Mesothelial cell of epicardium (in vitro differentiated cells): ENCODE data around the gene PRORP. TPM values are rescaled to one million over a fixed set of nuclear protein-coding genes. Genes with fewer than 3 reads are reported as not detected.
"Not testable (repeated sequence)": the region's sequence is repeated elsewhere in the genome, so short reads cannot be mapped to it uniquely, and the experiment has no call there.

Source experiments
- DNase-seq, 2 experiments: peaks; one replicate each; pipeline ENCODE4 v3.0.0; 2021; ENCODE audit warnings: low spot score in 2 of 2; ENCODE audit not compliant: unreplicated experiment in 2 of 2
- H3K27ac Mint-ChIP-seq: 2 replicates; pipeline ENCODE4 v1.8.0; 2021; ENCODE audit warnings: mixed read lengths
- H3K27me3 Mint-ChIP-seq: 2 replicates; pipeline ENCODE4 v1.8.0; 2021; ENCODE audit warnings: low read depth, mixed read lengths
- H3K36me3 Mint-ChIP-seq: 2 replicates; pipeline ENCODE4 v1.8.0; 2021; ENCODE audit warnings: mixed read lengths
- H3K4me1 Mint-ChIP-seq: 2 replicates; pipeline ENCODE4 v1.8.0; 2021; ENCODE audit warnings: mixed read lengths
- H3K4me3 Mint-ChIP-seq: 2 replicates; pipeline ENCODE4 v1.8.0; 2021; ENCODE audit warnings: mild to moderate bottlenecking, moderate library complexity, mixed read lengths
- H3K9me3 Mint-ChIP-seq: 2 replicates; pipeline ENCODE4 v1.8.0; 2021; ENCODE audit warnings: mixed read lengths
- total RNA-seq: library from RNA; stranded (reverse); gene quantifications from 3 replicates; pipeline ENCODE4 v1.2.1, GENCODE V29; 2021
- TF ChIP-seq, protein P1 (sequence below): fragments of 200-600 bp; sonication (generic); IDR thresholded peaks from one replicate; pipeline ENCODE4 v1.5.0; 2021; ENCODE audit warnings: antibody characterized with exemption; ENCODE audit not compliant: unreplicated experiment

Gene PRORP
- total RNA-seq, 1 donor from 2014 or later = 31.4 TPM

DNA sequence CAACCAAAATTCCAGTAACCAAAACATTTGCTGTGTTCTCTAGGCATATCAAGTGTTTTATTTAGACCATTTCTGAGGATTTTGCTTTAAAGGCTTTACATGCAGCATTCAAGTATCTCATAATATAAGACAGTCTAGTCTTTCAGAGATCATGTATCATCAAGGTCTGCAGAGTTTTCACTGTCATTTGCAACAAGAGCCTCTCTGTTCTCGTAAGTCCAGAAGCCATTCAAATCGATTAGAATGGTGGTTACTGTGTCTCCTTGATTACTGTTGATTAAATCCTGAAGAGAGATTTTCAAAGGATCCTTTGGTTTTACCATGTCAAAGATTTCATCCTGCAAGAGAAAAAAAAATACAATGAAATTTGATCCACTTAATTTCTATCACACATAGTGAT is 36.9 kb upstream of the PRORP start:
- TF ChIP-seq, protein P1, sequence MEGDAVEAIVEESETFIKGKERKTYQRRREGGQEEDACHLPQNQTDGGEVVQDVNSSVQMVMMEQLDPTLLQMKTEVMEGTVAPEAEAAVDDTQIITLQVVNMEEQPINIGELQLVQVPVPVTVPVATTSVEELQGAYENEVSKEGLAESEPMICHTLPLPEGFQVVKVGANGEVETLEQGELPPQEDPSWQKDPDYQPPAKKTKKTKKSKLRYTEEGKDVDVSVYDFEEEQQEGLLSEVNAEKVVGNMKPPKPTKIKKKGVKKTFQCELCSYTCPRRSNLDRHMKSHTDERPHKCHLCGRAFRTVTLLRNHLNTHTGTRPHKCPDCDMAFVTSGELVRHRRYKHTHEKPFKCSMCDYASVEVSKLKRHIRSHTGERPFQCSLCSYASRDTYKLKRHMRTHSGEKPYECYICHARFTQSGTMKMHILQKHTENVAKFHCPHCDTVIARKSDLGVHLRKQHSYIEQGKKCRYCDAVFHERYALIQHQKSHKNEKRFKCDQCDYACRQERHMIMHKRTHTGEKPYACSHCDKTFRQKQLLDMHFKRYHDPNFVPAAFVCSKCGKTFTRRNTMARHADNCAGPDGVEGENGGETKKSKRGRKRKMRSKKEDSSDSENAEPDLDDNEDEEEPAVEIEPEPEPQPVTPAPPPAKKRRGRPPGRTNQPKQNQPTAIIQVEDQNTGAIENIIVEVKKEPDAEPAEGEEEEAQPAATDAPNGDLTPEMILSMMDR = no peak
- no peaks in the 10 kb centered on the region for H3K27me3 Mint-ChIP-seq
- H3K27ac Mint-ChIP-seq = no peak overlapping the region
- H3K36me3 Mint-ChIP-seq = peaks cover 34% of the 10 kb centered on the region
- DNase-seq = no peak
- peaks cover 7% of the 10 kb centered on the region for H3K4me1 Mint-ChIP-seq
- no peaks in the 10 kb centered on the region for H3K9me3 Mint-ChIP-seq
- H3K4me3 Mint-ChIP-seq = no peak overlapping the region

DNA sequence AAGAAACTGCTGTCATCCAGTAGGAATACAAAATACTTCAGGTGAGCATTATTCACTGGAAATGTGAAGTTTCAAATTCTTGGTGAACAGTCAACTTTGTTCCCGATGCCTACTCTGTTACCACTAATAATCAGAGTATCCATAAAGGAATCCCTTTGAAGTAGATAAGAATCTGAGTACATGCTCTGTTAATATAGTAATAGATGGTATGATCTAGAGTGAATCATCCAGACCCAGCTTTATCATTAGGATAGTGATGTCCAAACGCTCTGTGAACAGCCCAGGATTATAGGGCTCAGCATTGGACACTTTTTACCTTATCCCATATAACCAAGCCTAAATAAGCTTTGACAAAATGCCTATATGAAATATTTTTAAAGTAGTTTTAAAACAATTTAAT is 33.8 kb upstream of the PRORP start:
- TF ChIP-seq, protein P1 = no peak
- peaks cover 41% of the 10 kb centered on the region for H3K36me3 Mint-ChIP-seq
- peaks cover 7% of the 10 kb centered on the region for H3K4me1 Mint-ChIP-seq
- no peaks in the 10 kb centered on the region for H3K27me3 Mint-ChIP-seq
- peak overlapping the region; percentile 10 for H3K27ac Mint-ChIP-seq
- no peaks in the 10 kb centered on the region for H3K9me3 Mint-ChIP-seq
- no peak overlapping the region for H3K4me3 Mint-ChIP-seq
- no peak for DNase-seq

DNA sequence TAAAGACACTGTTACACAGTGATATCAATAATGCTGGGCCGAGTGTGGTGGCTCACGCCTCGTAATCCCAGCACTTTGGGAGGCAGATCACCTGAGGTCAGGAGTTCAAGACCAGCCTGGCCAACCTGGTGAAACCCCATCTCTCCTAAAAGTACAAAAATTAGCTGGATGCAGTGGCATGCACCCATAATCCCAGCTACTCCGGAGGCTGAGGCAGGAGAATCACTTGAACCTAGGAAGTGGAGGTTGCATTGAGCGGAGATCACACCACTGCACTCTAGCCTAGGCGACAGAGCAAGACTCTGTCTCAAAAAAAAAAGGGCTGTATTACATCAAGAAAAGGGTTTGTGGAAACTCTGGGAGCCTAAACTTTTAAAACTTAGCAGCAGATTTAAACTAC is 27.7 kb upstream of the PRORP start:
- peaks cover 39% of the 10 kb centered on the region for H3K36me3 Mint-ChIP-seq
- H3K4me3 Mint-ChIP-seq, H3K27ac Mint-ChIP-seq, H3K9me3 Mint-ChIP-seq, DNase-seq, H3K4me1 Mint-ChIP-seq, H3K27me3 Mint-ChIP-seq: not testable (repeated sequence)

DNA sequence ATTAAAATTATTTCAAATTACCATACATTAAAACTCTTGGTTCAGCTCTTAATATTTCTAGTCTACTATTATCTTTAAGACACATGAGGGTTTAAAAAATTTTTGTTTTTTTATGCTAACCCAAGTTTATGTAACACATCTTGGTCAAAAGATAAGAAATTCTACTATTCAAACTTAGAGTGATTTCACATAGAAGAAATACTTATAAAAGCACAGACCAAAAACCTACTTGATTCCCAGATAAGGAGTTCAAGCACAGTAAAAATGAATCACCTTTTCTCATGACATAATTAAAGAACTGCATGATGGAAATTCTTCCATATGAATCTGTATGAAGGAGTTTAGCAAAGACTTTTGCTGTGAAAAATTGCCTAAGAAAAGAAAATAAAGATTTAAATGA is 14.5 kb upstream of the PRORP start:
- DNase-seq = no peak
- Mint-ChIP-seq H3K4me1 (no peaks in the 10 kb centered on the region), H3K27me3 (no peaks in the 10 kb centered on the region), H3K27ac (no peak overlapping the region), H3K9me3 (peaks cover 12% of the 10 kb centered on the region), H3K36me3 (peaks cover 44% of the 10 kb centered on the region), H3K4me3 (no peak overlapping the region)
- TF ChIP-seq, protein P1 = no peak

DNA sequence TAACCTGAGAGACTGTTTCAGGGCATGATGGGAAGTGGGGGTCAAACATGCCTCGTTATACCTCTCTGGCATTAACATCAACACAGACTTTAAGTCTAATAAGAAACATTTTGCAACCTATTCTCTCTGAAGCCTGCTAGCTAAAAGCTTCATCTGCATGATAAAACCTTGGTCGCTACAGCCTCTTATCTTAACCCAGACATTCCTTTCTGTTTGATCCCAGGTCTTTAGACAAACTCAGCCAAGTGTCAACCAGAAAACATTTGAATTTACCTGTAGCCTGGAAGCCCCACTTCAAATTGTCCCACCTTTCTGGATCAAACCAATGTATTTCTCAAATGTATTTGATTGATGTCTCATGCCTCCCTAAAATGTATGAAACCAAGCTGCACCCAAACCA is 9.7 kb upstream of the PRORP start:
- no peak overlapping the region for H3K4me3 Mint-ChIP-seq
- H3K27ac Mint-ChIP-seq = peak overlapping the region; percentile 64
- no peak for DNase-seq
- H3K9me3 Mint-ChIP-seq = peaks cover 14% of the 10 kb centered on the region
- no peaks in the 10 kb centered on the region for H3K27me3 Mint-ChIP-seq
- peaks cover 48% of the 10 kb centered on the region for H3K36me3 Mint-ChIP-seq
- TF ChIP-seq, protein P1 = no peak
- H3K4me1 Mint-ChIP-seq = peaks cover 4% of the 10 kb centered on the region

DNA sequence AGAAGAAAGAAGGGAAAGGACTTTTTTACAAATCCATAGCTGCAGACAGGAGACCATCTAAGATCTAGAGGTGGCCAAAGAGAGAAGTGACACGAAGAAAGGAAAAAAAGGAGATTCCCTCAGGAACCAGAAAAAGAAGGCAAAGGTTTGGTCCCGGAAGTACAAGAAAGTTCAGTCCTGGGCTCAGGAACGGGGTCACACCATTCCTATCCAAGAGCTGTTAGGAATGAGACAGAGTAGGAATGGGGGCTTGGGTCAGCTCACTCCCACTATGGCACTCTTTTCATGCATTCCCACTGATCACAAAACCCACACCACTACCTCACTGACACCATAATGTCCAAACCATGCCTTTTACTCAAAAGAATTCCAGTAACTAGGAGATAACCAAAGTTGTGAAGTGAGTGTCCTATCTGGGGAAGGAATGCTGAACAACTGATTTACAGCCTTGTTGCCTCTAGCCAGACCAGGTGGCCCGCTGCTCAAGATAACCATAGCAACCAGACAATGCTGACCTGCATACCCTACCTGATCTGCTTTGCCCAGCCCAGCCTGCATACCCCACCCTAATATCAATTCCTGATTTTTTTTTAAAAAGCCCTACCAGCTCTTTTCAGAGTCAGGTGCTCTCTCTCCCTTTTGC is 8.9 kb upstream of the PRORP start:
- H3K4me1 Mint-ChIP-seq = peaks cover 6% of the 10 kb centered on the region
- no peaks in the 10 kb centered on the region for H3K27me3 Mint-ChIP-seq
- TF ChIP-seq, protein P1 = no peak
- peak overlapping the region; percentile 64 for H3K27ac Mint-ChIP-seq
- peaks cover 14% of the 10 kb centered on the region for H3K9me3 Mint-ChIP-seq
- no peak for DNase-seq
- no peak overlapping the region for H3K4me3 Mint-ChIP-seq
- H3K36me3 Mint-ChIP-seq = peaks cover 48% of the 10 kb centered on the region
